T-cell (primary cell): ENCODE data around the gene MCOLN2. TPM values are rescaled to one million over a fixed set of nuclear protein-coding genes. Genes with fewer than 3 reads are reported as not detected.

ENCODE experiments used
- ATAC-seq, 4 experiments: fragments of 200-7000 bp in 3 of 4; fragments of 150-1000 bp in 1 of 4; cut with Tn5 transposase; replicated peaks in 1 of 4; 1 replicate in 3 of 4; 2 replicates in 1 of 4; pipeline ENCODE4 v1.10.0; 2021; ENCODE audit warnings: moderate library complexity in 3 of 4, mild to moderate bottlenecking in 2 of 4, moderate number of reproducible peaks in 1 of 4
- CTCF ChIA-PET, 2 donors: fragments of 300-600 bp; sonication (Branson Sonifier 250); formaldehyde crosslinking; loops; one replicate each; lab custom pipeline; 2022; ENCODE audit warnings: antibody characterized with exemption in 2 of 2; lab: Charles Lee
- POLR2A ChIA-PET, 2 donors: fragments of 300-600 bp; sonication (Branson Sonifier 250); formaldehyde crosslinking; loops; one replicate each; lab custom pipeline; 2022; ENCODE audit warnings: antibody characterized with exemption in 2 of 2; lab: Charles Lee
- DNase-seq, 35 experiments: peaks; one replicate each; pipeline versions ENCODE4 v3.0.0 to v3.0.0-alpha.2; 2013 to 2023
- H3K27ac ChIP-seq: one replicate; pipeline ENCODE4 v1.5.1; 2013; ENCODE audit warnings: low read length
- H3K27me3 ChIP-seq, 2 experiments: replicated peaks in 1 of 2; 1 replicate in 1 of 2; 2 replicates in 1 of 2; pipeline versions ENCODE4 v1.6.1 to v1.7.0; 2013; ENCODE audit warnings: low read length in 1 of 2, mixed read lengths in 1 of 2; ENCODE audit not compliant: control insufficient read depth in 2 of 2, insufficient read depth in 2 of 2; ENCODE audit errors: extremely low read depth in 1 of 2
- H3K36me3 ChIP-seq, 2 donors: 1 replicate in 1 of 2; 2 replicates in 1 of 2; pipeline versions ENCODE4 v1.6.1 to v1.7.0; 2013; ENCODE audit warnings: low read length in 1 of 2; ENCODE audit not compliant: control insufficient read depth in 2 of 2, insufficient read depth in 1 of 2; ENCODE audit errors: extremely low read depth in 1 of 2
- H3K4me1 ChIP-seq, 2 experiments: 1 replicate in 1 of 2; 2 replicates in 1 of 2; pipeline versions ENCODE4 v1.6.1 to v1.7.0; 2013; ENCODE audit warnings: low read length in 2 of 2, mixed read lengths in 1 of 2; ENCODE audit not compliant: insufficient read depth in 2 of 2, control insufficient read depth in 1 of 2; ENCODE audit errors: extremely low read depth in 1 of 2
- H3K4me3 ChIP-seq, 2 donors: 1 replicate in 1 of 2; 2 replicates in 1 of 2; pipeline versions ENCODE4 v1.5.1 to v1.7.0; 2013; ENCODE audit warnings: mild to moderate bottlenecking in 2 of 2, low read length in 1 of 2, moderate library complexity in 1 of 2; ENCODE audit not compliant: control insufficient read depth in 1 of 2; ENCODE audit errors: extremely low read depth in 1 of 2
- H3K9me3 ChIP-seq: 2 replicates; pipeline ENCODE4 v1.7.0; 2013
- H3K27ac Mint-ChIP-seq, 2 donors: one replicate each; pipeline ENCODE4 v1.8.0; 2020 to 2021; ENCODE audit warnings: mild to moderate bottlenecking in 2 of 2, mixed read lengths in 2 of 2
- H3K27me3 Mint-ChIP-seq, 2 donors: one replicate each; pipeline ENCODE4 v1.8.0; 2021 to 2022; ENCODE audit warnings: mixed read lengths in 2 of 2
- H3K36me3 Mint-ChIP-seq: one replicate; pipeline ENCODE4 v1.8.0; 2021; ENCODE audit warnings: mixed read lengths
- H3K4me1 Mint-ChIP-seq, 3 donors: one replicate each; pipeline ENCODE4 v1.8.0; 2020 to 2022; ENCODE audit warnings: mixed read lengths in 3 of 3, mild to moderate bottlenecking in 1 of 3
- H3K4me3 Mint-ChIP-seq, 3 donors: one replicate each; pipeline ENCODE4 v1.8.0; 2020 to 2022; ENCODE audit warnings: mild to moderate bottlenecking in 3 of 3, mixed read lengths in 3 of 3, moderate library complexity in 3 of 3
- H3K9me3 Mint-ChIP-seq, 3 donors: one replicate each; pipeline ENCODE4 v1.8.0; 2020 to 2022; ENCODE audit warnings: mixed read lengths in 3 of 3
- WGBS: methylation state at CpG from one replicate; pipeline ENCODE4 v1.1.5; 2013; ENCODE audit warnings: missing lambda C conversion rate; ENCODE audit not compliant: insufficient coverage; 5-methylcytosine and 5-hydroxymethylcytosine counted together
- total RNA-seq, 35 experiments: library from RNA in 6 of 35; stranded (reverse) in 6 of 35; fragments of 120-200 nt in 1 of 35; gene quantifications; one replicate each; pipeline versions ENCODE4 v1.2.1 to v1.2.4 and lab custom pipeline; 2013 to 2026

MCOLN2 gene
- total RNA-seq, 5 donors from 2014 or later (not counting 1 experiment from before 2014, with no cell fraction given): 7.6 to 19.3 (median 15.8) TPM

DNA sequence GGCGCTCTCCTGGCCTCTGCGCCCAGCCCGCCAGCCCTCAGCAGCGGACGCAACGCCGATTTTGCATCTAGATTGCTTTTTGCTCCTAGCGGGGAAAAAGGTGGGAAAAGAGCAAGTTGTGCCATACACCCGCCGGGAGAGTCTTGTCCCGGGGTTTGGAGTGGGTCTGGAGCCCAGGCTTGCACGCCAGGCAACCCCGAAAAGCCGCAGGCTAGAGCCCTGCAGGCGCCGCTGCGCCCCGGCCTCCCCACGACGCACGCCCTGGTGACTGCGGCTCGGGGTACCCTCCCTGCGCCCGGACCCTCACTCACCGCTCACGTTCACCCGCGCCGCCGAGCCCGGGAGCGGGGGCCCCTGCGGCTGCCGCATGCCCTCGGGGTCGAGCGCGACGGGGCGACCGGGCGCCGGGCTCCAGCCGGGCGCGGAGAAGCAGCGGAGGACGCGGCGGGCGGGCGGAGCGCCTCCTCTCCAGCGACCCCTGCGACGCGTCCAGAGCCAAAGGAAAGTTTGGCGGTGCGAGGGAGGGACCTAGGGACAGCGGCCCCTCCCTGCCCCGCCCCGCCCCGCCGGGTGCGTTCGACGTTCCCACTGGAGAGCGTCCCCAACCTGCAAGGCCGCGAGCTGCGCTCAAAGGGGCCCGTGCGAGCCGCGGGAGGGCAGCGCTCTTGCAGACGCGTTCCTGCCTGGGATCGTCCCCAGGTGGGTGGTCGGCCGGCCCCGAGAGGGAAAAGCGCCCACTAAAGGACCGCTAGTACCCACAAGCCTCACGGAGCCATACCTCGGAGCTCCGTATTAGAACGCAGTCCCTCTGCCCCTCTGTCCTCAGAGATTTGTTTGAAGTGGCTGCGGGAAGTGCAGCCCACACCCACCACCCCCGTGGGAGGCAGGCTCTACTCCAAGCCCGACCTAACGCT, 104.0 kb downstream of the MCOLN2 start, which contains the start of gene LPAR3:
Gene LPAR3 (minus strand): TSS at position 502 of the 914 bp plus-strand sequence. CDS start 27,086 bp downstream, outside the sequence.
- H3K9me3 Mint-ChIP-seq: no peaks in the 10 kb centered on the region
- H3K36me3 Mint-ChIP-seq: no peaks in the 10 kb centered on the region
- H3K4me3 Mint-ChIP-seq: peak within 1 kb of the TSS; percentile 75 to 81 (median 76)
- no peaks in the 10 kb centered on the region for H3K9me3 ChIP-seq
- peak in 9 of 35 experiments; percentile 1 to 28 (median 19) for DNase-seq
- H3K27me3 ChIP-seq: peaks cover 2 to 23% of the 10 kb centered on the region in 2 experiments
- peaks cover 4 to 22% of the 10 kb centered on the region in 2 experiments for H3K4me1 ChIP-seq
- CTCF ChIA-PET: interaction anchor here (0.6 to 1.1 kb wide), 2 partner anchors 30 to 111 kb away, joined by 3 read pairs; no protein-coding TSS in a partner anchor
- peaks cover 24 to 27% of the 10 kb centered on the region in 2 donors for H3K27me3 Mint-ChIP-seq
- no peaks in the 10 kb centered on the region for H3K36me3 ChIP-seq
- no peak within 1 kb of the TSS for H3K27ac ChIP-seq
- peak within 1 kb of the TSS; percentile 38 to 49 for H3K4me3 ChIP-seq
- peaks cover 35 to 40% (median 35%) of the 10 kb centered on the region in 3 donors for H3K4me1 Mint-ChIP-seq
- peak; percentile 43 to 78 (median 60) for ATAC-seq
- WGBS: 3% methylated on average over 87 of the region's 93 CpGs
- peak within 1 kb of the TSS in 1 of 2 donors; percentile 51 for H3K27ac Mint-ChIP-seq
- POLR2A ChIA-PET: no interaction called here

DNA sequence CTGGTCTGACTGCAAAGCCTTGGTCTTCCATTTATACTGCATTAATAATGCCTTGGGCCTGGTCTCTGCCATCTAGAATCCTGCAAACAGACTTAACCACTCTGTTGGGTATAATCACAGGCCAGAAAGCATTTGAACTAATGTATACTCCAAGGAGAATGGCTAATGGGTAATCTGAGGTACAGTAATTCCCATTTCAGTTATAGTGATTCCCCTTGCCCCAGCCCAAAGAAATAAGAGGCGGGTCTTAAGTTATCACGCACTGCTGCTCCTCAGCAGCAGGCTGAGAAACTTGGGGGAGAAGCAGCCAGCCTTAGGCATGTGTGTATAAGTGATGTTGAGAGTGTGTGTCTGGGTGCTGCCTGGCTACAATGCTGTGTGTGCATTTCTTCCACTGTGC, 106.3 kb downstream of the MCOLN2 start:
- no peaks in the 10 kb centered on the region for H3K36me3 Mint-ChIP-seq
- no peak for ATAC-seq
- 93% methylated on average over 2 of the region's 2 CpGs for WGBS
- peaks cover 4 to 22% of the 10 kb centered on the region in 2 experiments for H3K4me1 ChIP-seq
- H3K4me3 Mint-ChIP-seq: no peak overlapping the region
- no peaks in the 10 kb centered on the region for H3K9me3 ChIP-seq
- no peak overlapping the region for H3K4me3 ChIP-seq
- H3K4me1 Mint-ChIP-seq: peaks cover 35 to 47% (median 40%) of the 10 kb centered on the region in 3 donors
- H3K36me3 ChIP-seq: no peaks in the 10 kb centered on the region
- POLR2A ChIA-PET: no interaction called here
- H3K27me3 Mint-ChIP-seq: peaks cover 21 to 27% of the 10 kb centered on the region in 2 donors
- no peak overlapping the region for H3K27ac ChIP-seq
- no peak overlapping the region for H3K27ac Mint-ChIP-seq
- CTCF ChIA-PET: no interaction called here
- no peaks in the 10 kb centered on the region for H3K9me3 Mint-ChIP-seq
- no peak for DNase-seq
- peaks cover 2 to 20% of the 10 kb centered on the region in 2 experiments for H3K27me3 ChIP-seq

DNA sequence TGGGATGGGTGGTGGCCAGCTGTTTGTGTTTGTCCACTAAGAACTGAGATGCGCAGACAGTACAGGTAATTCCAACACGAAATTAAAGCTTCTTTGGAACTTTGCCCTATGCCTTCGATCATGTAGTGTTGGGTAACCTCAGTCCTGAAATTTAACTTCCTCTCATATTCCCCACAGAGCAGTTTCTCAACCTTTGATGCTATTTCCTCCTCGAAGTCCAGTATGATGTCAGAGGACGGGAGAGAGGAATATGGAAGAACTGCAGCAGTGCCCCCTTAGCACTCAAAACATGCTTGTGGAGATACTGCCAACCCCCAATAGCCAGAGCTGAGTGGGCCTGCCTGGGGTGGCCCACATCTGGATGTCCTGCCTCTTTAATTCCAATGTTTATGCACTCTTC, 107.5 kb downstream of the MCOLN2 start:
- Mint-ChIP-seq H3K9me3 (no peaks in the 10 kb centered on the region), H3K4me1 (peaks cover 35 to 47% (median 40%) of the 10 kb centered on the region in 3 donors), H3K36me3 (no peaks in the 10 kb centered on the region), H3K4me3 (no peak overlapping the region), H3K27ac (no peak overlapping the region), H3K27me3 (peaks cover 16 to 21% of the 10 kb centered on the region in 2 donors)
- Histone ChIP-seq H3K27ac (no peak overlapping the region), H3K9me3 (no peaks in the 10 kb centered on the region), H3K4me3 (no peak overlapping the region), H3K36me3 (no peaks in the 10 kb centered on the region), H3K4me1 (peaks cover 4 to 22% of the 10 kb centered on the region in 2 experiments), H3K27me3 (peaks cover 2 to 18% of the 10 kb centered on the region in 2 experiments)
- DNase-seq: no peak
- no CpG with 5 or more reads among the region's 5 CpGs for WGBS
- ChIA-PET CTCF (interaction anchor here in 1 of 2 donors (0.7 to 1.0 kb wide), 2 partner anchors 46 to 1736 kb away, joined by 4 read pairs; no protein-coding TSS in a partner anchor), POLR2A (interaction anchor here in 1 of 2 donors (0.6 kb wide), 2 partner anchors 16 to 913 kb away, joined by 4 to 12 read pairs; no protein-coding TSS in a partner anchor)
- ATAC-seq: no peak

DNA sequence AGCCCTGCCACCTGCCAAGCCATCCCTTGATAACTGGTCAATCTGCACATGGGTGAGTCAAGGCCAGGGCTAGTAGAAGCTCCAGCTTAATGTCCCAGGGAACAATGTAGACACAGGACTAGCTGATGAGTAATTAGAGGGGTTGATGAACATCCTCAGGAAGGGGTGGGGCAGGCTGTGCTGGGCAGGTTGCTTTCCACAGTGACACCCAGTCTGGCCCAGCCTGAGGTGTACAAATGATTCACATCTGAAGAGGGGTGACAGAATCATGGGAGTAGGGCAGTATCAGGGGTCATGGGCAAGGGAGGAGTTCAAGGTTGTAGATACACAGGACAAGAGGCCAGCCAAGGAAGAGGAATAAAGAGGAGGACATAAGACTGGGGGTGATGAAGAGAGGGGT, 108.2 kb downstream of the MCOLN2 start:
- H3K36me3 Mint-ChIP-seq: no peaks in the 10 kb centered on the region
- peaks cover 2 to 15% of the 10 kb centered on the region in 2 experiments for H3K27me3 ChIP-seq
- no peaks in the 10 kb centered on the region for H3K9me3 Mint-ChIP-seq
- CTCF ChIA-PET: interaction anchor here in 1 of 2 donors (0.7 to 1.0 kb wide), 2 partner anchors 47 to 1735 kb away, joined by 4 read pairs; no protein-coding TSS in a partner anchor
- ATAC-seq: peak in 3 of 4 experiments; percentile 68 to 78 (median 75)
- POLR2A ChIA-PET: interaction anchor here (0.6 to 0.8 kb wide), 3 partner anchors 17 to 468 kb away, joined by 3 to 12 read pairs (median 5); no protein-coding TSS in a partner anchor
- peaks cover 4 to 22% of the 10 kb centered on the region in 2 experiments for H3K4me1 ChIP-seq
- no peak overlapping the region for H3K27ac ChIP-seq
- H3K36me3 ChIP-seq: no peaks in the 10 kb centered on the region
- peak in 3 of 35 experiments; percentile 22 to 32 (median 24) for DNase-seq
- no peak overlapping the region for H3K4me3 ChIP-seq
- peak overlapping the region in 1 of 3 donors; percentile 3 for H3K4me3 Mint-ChIP-seq
- peaks cover 31 to 44% (median 36%) of the 10 kb centered on the region in 3 donors for H3K4me1 Mint-ChIP-seq
- H3K27ac Mint-ChIP-seq: peak overlapping the region in 1 of 2 donors; percentile 50
- peaks cover 10 to 14% of the 10 kb centered on the region in 2 donors for H3K27me3 Mint-ChIP-seq
- H3K9me3 ChIP-seq: no peaks in the 10 kb centered on the region

DNA sequence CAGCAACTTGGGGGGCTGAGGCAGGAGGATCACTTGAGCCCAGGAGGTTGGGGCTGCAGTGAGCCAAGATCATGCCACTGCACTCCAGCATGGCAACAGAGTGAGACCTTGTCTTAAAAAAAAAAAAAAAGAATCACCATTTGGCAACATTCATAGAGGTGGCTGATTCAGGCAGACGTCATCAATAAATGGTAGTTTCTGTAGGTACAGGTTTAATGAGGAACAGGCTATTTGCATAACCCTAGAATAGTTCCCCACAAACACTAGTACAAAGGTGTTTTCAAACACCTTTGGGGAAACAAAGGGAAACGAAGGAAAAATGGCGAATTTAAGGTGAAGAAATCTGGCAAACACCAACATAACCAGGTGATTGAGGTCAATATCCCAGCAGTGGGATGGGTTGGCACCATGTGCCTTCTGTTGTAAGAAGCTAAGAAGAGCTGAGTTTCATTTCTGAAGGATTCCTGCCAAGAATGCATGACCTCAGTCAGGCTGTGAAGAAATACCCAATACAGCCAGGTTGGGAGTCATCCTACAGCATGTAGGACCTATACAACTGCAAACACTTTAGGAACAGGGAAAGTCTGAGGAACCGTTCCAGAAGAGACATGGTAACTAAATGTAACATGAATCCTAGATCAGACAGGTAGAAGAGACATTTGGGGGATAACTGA, 109.5 kb downstream of the MCOLN2 start:
- ChIA-PET CTCF (interaction anchor here in 1 of 2 donors (0.6 kb wide), 1 partner anchor 279 kb away, joined by 4 read pairs; no protein-coding TSS in a partner anchor), POLR2A (no interaction called here)
- Mint-ChIP-seq H3K4me1 (peaks cover 24 to 37% (median 31%) of the 10 kb centered on the region in 3 donors), H3K27me3 (peaks cover 6 to 8% of the 10 kb centered on the region in 2 donors), H3K4me3 (no peak overlapping the region), H3K9me3 (no peaks in the 10 kb centered on the region), H3K27ac (no peak overlapping the region), H3K36me3 (no peaks in the 10 kb centered on the region)
- H3K9me3 ChIP-seq: no peaks in the 10 kb centered on the region
- H3K27ac ChIP-seq: no peak overlapping the region
- no peak for ATAC-seq
- H3K27me3 ChIP-seq: peaks cover 2 to 5% of the 10 kb centered on the region in 2 experiments
- peaks cover 0 to 11% of the 10 kb centered on the region in 2 experiments for H3K4me1 ChIP-seq
- DNase-seq: no peak
- no peaks in the 10 kb centered on the region for H3K36me3 ChIP-seq
- WGBS: no CpG with 5 or more reads among the region's 4 CpGs
- H3K4me3 ChIP-seq: no peak overlapping the region
